ENCODE data around the gene TENT4A. TPM values are rescaled to one million over a fixed set of nuclear protein-coding genes. Genes with fewer than 3 reads are reported as not detected.

Gene TENT4A
- total and polyA plus RNA-seq, 8 donors, result 7.0 to 13.6 (median 8.6) TPM

DNA sequence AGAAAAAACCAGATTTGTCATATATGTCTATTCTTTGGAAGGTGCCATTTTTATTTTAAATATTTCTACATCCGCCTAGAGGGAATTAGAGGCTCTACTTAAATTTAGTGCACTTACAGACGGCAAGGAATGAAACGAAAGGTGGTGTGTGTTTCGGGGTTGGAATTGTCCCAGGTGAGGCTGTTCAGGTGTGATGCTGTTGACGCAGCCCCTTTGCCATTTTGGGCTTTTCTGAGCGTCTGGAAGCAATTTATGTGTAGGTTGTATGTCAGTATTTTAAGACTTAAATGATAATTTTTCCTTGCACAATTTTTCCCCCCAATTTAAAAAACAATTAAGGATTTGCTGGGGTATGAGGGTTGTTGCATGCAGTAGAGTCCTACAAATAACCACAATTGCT is 2.0 kb downstream of the TENT4A start:
- no peak for TF ChIP-seq CTCF (IDR thresholded peaks at IDR 0.05)
- Histone ChIP-seq H3K27ac (no peak overlapping the region), H3K4me1 (peaks cover 14 to 23% (median 14%) of the 10 kb centered on the region in 3 donors), H3K27me3 (no peaks in the 10 kb centered on the region), H3K36me3 (no peaks in the 10 kb centered on the region), H3K9me3 (no peaks in the 10 kb centered on the region), H3K4me3 (peak overlapping the region in 3 of 4 donors; percentile 33 to 67 (median 66))
- FAIRE-seq (no peak), ATAC-seq (no peak), DNase-seq (no peak)
- intact Hi-C loops (cut with DNase I), result loop anchor here in 1 of 3 donors (10.0 kb wide), 1 partner anchor 80 kb away; the partner anchor contains the start of genes NSUN2 and SRD5A1
- 37 to 56% methylated on average over 6 of the region's 6 CpGs for WGBS, 2 donors

GRCh38 chr5:6715758-6716628 is 2.8 kb downstream of the TENT4A start:
- Histone ChIP-seq H3K4me1 (peaks cover 14 to 23% (median 14%) of the 10 kb centered on the region in 3 donors), H3K9me3 (no peaks in the 10 kb centered on the region), H3K27me3 (no peaks in the 10 kb centered on the region), H3K4me3 (peak overlapping the region in 3 of 4 donors; percentile 33 to 67 (median 66)), H3K36me3 (no peaks in the 10 kb centered on the region), H3K27ac (no peak overlapping the region)
- intact Hi-C loops (cut with DNase I), result loop anchor here in 1 of 3 donors (10.0 kb wide), 1 partner anchor 81 kb away; the partner anchor contains the start of genes NSUN2 and SRD5A1
- WGBS, 2 donors, result 36 to 45% methylated on average over 17 of the region's 17 CpGs
- ATAC-seq (no peak), FAIRE-seq (no peak), DNase-seq (no peak)
- no peak for TF ChIP-seq CTCF (IDR thresholded peaks at IDR 0.05)

GRCh38 chr5:6716629-6717149 is 3.5 kb downstream of the TENT4A start:
- intact Hi-C loops (cut with DNase I), result loop anchor here in 1 of 3 donors (10.0 kb wide), 1 partner anchor 82 kb away; the partner anchor contains the start of genes NSUN2 and SRD5A1
- no peaks in the 10 kb centered on the region for H3K9me3 ChIP-seq
- no peak for TF ChIP-seq CTCF (IDR thresholded peaks at IDR 0.05)
- ATAC-seq, result no peak
- DNase-seq, result no peak
- H3K27me3 ChIP-seq, result no peaks in the 10 kb centered on the region
- H3K4me3 ChIP-seq, result no peak overlapping the region
- peaks cover 14 to 28% (median 14%) of the 10 kb centered on the region in 3 donors for H3K4me1 ChIP-seq
- 85 to 93% methylated on average over 4 of the region's 4 CpGs for WGBS, 2 donors
- no peak overlapping the region for H3K27ac ChIP-seq
- no peaks in the 10 kb centered on the region for H3K36me3 ChIP-seq
- no peak for FAIRE-seq

DNA sequence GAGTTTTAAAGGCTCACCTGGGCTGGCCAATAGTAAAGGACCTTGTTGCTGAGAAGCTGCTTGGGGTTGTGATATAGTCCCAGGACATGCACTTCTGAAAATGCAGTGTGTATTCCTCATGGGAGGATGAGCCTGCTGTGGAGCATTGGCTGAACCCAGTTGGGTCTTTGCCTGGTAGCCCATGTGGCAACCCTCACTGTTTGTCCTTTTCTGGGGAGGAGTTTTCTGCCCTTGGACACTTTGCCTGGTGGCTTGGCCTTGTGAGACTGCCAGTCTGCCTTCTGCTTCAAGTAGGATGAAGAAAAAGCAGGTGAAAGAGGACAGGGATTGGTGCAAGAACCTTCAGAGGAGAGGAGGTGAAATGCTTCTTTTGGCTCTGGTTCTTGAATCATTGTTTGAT is 4.0 kb downstream of the TENT4A start:
- H3K27ac ChIP-seq, result no peak overlapping the region
- H3K27me3 ChIP-seq, result no peaks in the 10 kb centered on the region
- peaks cover 14 to 32% (median 14%) of the 10 kb centered on the region in 3 donors for H3K4me1 ChIP-seq
- no peaks in the 10 kb centered on the region for H3K36me3 ChIP-seq
- intact Hi-C loops (cut with DNase I), result loop anchor here in 1 of 3 donors (10.0 kb wide), 1 partner anchor 82 kb away; the partner anchor contains the start of genes NSUN2 and SRD5A1
- ATAC-seq (no peak), DNase-seq (no peak), FAIRE-seq (no peak)
- H3K9me3 ChIP-seq, result no peaks in the 10 kb centered on the region
- no peak for TF ChIP-seq CTCF (IDR thresholded peaks at IDR 0.05)
- no peak overlapping the region for H3K4me3 ChIP-seq

Measured in pancreas (tissue), 10 donors.